ENCODE results near the gene DOCK4. TPM values are rescaled to one million over a fixed set of nuclear protein-coding genes. Genes with fewer than 3 reads are reported as not detected.

Gene DOCK4
- total RNA-seq, 1 experiment from 2014 or later, result 4.9 TPM

DNA sequence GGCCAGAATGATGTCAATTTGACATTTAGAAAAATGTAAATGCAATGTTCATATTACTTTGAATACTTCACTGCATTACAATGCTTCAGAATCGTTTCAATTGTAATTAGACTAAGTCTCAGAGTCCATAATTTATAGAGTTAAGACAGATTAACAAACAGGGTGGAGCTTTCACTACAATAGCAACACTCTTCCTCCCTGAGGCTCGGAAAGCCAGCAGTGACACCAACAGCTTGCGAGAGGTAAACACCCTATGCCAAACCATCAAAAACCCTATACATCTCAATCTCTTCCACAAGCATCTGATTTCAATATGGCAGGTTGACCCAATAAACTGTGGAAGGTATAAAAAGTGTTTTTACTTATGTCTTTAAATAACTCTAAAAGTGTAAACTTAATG, 72.2 kb downstream of the DOCK4 start:
- no peak overlapping the region for H3K4me2 ChIP-seq (ENCODE audit: insufficient read depth, insufficient read length, low read length)
- no peaks in the 10 kb centered on the region for H4K20me1 ChIP-seq (ENCODE audit: control insufficient read depth, insufficient read depth, insufficient read length)
- H3T11ph ChIP-seq (ENCODE audit: low read length), result no peak overlapping the region
- H4K91ac ChIP-seq (ENCODE audit: insufficient read length, low read depth, low read length), result no peak overlapping the region
- H3K4me1 ChIP-seq (ENCODE audit: insufficient read depth, low read length), result peaks cover 23% of the 10 kb centered on the region; the same call in 1 of the 2 replicates
- H2AK5ac ChIP-seq (ENCODE audit: insufficient read length, low read length), result no peak overlapping the region
- no peak overlapping the region for H2BK12ac ChIP-seq (ENCODE audit: insufficient read length, low read depth, low read length)
- H3K27ac ChIP-seq (ENCODE audit: insufficient read length, low read depth, low read length), result no peak overlapping the region
- Mint-ChIP-seq H3K27me3 (ENCODE audit: low read depth) (no peaks in the 10 kb centered on the region), H3K9me3 (no peaks in the 10 kb centered on the region), H3K27ac (no peak overlapping the region), H3K4me1 (peaks cover 20 to 36% of the 10 kb centered on the region in 2 experiments), H3K4me3 (no peak overlapping the region), H3K36me3 (ENCODE audit: insufficient read depth in 1 of 3, low read depth in 3 of 3) (no peaks in the 10 kb centered on the region)
- H2BK15ac ChIP-seq (ENCODE audit: low read depth, low read length), result no peak overlapping the region
- H3K23me2 ChIP-seq (ENCODE audit: insufficient read length, low read depth, low read length, poor library complexity, severe bottlenecking), result no peaks in the 10 kb centered on the region
- no peak overlapping the region for H2AFZ ChIP-seq (ENCODE audit: low read length)
- no peak overlapping the region for H3K4ac ChIP-seq (ENCODE audit: low read depth, low read length)
- H2BK5ac ChIP-seq (ENCODE audit: insufficient read length, low read length), result no peak overlapping the region
- H3K9ac ChIP-seq (ENCODE audit: extremely low read depth, insufficient read length, low read length), result no peak overlapping the region
- no peak overlapping the region for H4K5ac ChIP-seq (ENCODE audit: insufficient read length, low read depth, low read length)
- no peak overlapping the region for H3K56ac ChIP-seq (ENCODE audit: insufficient read length, low read depth, low read length)
- H2BK20ac ChIP-seq (ENCODE audit: low read depth, low read length, poor library complexity, severe bottlenecking), result no peak overlapping the region
- H3K23ac ChIP-seq (ENCODE audit: insufficient read length, low read depth, low read length), result no peak overlapping the region
- WGBS (ENCODE audit: extremely low coverage, insufficient read length, low lambda C conversion rate), result no CpG with 5 or more reads among the region's 3 CpGs
- no peak overlapping the region for H3K14ac ChIP-seq (ENCODE audit: insufficient read depth, low read length)
- TF ChIP-seq, protein P1, sequence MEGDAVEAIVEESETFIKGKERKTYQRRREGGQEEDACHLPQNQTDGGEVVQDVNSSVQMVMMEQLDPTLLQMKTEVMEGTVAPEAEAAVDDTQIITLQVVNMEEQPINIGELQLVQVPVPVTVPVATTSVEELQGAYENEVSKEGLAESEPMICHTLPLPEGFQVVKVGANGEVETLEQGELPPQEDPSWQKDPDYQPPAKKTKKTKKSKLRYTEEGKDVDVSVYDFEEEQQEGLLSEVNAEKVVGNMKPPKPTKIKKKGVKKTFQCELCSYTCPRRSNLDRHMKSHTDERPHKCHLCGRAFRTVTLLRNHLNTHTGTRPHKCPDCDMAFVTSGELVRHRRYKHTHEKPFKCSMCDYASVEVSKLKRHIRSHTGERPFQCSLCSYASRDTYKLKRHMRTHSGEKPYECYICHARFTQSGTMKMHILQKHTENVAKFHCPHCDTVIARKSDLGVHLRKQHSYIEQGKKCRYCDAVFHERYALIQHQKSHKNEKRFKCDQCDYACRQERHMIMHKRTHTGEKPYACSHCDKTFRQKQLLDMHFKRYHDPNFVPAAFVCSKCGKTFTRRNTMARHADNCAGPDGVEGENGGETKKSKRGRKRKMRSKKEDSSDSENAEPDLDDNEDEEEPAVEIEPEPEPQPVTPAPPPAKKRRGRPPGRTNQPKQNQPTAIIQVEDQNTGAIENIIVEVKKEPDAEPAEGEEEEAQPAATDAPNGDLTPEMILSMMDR (conservative IDR thresholded peaks at IDR 0.05), result no peak
- H2BK120ac ChIP-seq (ENCODE audit: low read depth, low read length, poor library complexity, severe bottlenecking), result no peak overlapping the region
- no peak overlapping the region for H4K8ac ChIP-seq (replicated peaks; ENCODE audit: insufficient read length, low read depth, low read length)
- no peaks in the 10 kb centered on the region for H3K79me2 ChIP-seq (ENCODE audit: insufficient read depth, low read length)
- peaks cover 4% of the 10 kb centered on the region for H3K79me1 ChIP-seq (ENCODE audit: insufficient read depth, low read depth, low read length, poor library complexity, severe bottlenecking)
- DNase-seq, result no peak
- no peak overlapping the region for H3K18ac ChIP-seq (ENCODE audit: insufficient read length, low read depth, low read length)
- H3K9me3 ChIP-seq (ENCODE audit: control insufficient read depth, low read depth, low read length), result no peaks in the 10 kb centered on the region
- no peaks in the 10 kb centered on the region for H3K27me3 ChIP-seq (ENCODE audit: insufficient read depth, low read length)
